ENCODE data around the gene FAM110A. TPM values are rescaled to one million over a fixed set of nuclear protein-coding genes. Genes with fewer than 3 reads are reported as not detected.

Gene FAM110A
- total and polyA plus RNA-seq, 11 donors = 1.2 to 8.1 (median 2.3) TPM

GRCh38 chr20:840858-841567 lies 7.5 kb downstream of the FAM110A start:
- intact Hi-C loops (cut with DNase I) = loop anchor here in 1 of 10 donors (5.0 kb wide), 1 partner anchor 46 kb away; no protein-coding TSS in a partner anchor
- Histone ChIP-seq H3K4me1 (peaks cover 0 to 70% (median 16%) of the 10 kb centered on the region in 12 donors), H3K27me3 (peaks cover 0 to 8% (median 0%) of the 10 kb centered on the region in 9 donors), H3K27ac (no peak overlapping the region), H3K9me3 (peaks cover 0 to 10% (median 0%) of the 10 kb centered on the region in 12 donors), H3K4me3 (peak overlapping the region; percentile 0 to 53 (median 42)), H3K36me3 (peaks cover 0 to 9% (median 0%) of the 10 kb centered on the region in 9 donors)
- WGBS, 4 donors = 25 to 58% (median 41%) methylated on average over 37 to 59 of the region's 59 CpGs
- DNase-seq = no peak
- no peak for ATAC-seq
- TF ChIP-seq POLR2A (IDR thresholded peaks at IDR 0.05) = no peak
- TF ChIP-seq, protein P1, sequence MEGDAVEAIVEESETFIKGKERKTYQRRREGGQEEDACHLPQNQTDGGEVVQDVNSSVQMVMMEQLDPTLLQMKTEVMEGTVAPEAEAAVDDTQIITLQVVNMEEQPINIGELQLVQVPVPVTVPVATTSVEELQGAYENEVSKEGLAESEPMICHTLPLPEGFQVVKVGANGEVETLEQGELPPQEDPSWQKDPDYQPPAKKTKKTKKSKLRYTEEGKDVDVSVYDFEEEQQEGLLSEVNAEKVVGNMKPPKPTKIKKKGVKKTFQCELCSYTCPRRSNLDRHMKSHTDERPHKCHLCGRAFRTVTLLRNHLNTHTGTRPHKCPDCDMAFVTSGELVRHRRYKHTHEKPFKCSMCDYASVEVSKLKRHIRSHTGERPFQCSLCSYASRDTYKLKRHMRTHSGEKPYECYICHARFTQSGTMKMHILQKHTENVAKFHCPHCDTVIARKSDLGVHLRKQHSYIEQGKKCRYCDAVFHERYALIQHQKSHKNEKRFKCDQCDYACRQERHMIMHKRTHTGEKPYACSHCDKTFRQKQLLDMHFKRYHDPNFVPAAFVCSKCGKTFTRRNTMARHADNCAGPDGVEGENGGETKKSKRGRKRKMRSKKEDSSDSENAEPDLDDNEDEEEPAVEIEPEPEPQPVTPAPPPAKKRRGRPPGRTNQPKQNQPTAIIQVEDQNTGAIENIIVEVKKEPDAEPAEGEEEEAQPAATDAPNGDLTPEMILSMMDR (IDR thresholded peaks at IDR 0.05) = no peak

DNA sequence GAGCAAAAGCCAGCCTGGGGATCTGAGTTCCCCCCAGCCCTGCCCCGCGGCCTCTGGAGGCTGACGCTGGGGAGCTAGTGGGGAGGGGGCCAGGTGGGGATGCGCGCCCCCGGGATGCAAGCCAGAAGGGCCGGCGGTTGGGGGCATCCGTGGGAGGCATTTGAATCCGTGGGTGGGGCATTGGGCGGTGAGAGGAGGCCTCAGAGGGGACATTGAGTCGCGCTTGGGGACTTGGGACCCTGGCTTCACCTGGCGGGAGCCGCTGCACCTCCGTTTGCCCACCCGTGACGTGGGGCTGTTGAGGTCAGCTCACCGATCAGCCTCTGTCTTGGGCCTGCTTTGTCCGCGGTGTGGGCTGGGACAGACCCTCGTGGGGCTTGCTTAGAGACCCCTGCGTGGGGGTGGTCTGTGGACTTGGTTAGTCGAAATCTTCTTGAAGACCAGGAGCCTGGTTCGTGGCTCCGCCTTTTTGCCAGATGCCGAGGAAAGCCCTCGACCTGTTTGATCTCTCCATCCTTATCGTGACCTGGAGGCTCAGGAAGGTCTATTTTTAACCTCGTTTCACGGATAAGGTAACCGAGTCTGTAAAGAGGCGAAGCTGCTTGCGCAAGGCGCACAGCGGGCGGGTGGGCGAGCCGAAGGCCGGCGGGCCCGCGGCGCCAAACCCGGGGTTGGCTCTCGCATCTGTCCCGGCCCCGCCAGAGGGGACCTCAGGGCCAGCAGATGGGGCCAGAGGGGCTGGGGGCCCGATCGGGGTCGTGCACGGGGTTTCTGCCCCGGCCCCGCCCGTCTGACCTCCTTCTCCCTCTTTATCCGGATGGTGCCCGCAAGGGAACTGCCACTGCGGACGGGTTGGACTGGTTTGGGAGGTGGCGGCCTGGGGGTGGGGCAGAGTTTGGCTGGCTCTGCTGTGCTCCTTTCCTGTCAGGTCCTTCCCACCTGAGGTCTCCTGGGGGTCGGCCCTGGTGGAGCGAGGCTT lies 8.3 kb downstream of the FAM110A start:
- Histone ChIP-seq H3K27me3 (peaks cover 0 to 8% (median 0%) of the 10 kb centered on the region in 9 donors), H3K36me3 (peaks cover 0 to 9% (median 0%) of the 10 kb centered on the region in 9 donors), H3K4me3 (peak overlapping the region in 11 of 12 donors; percentile 0 to 53 (median 43)), H3K4me1 (peaks cover 0 to 70% (median 17%) of the 10 kb centered on the region in 12 donors), H3K27ac (no peak overlapping the region), H3K9me3 (peaks cover 0 to 10% (median 0%) of the 10 kb centered on the region in 12 donors)
- intact Hi-C loops (cut with DNase I) = loop anchor here in 1 of 10 donors (5.0 kb wide), 1 partner anchor 45 kb away; no protein-coding TSS in a partner anchor
- DNase-seq (peak in 1 of 5 donors; percentile 31), ATAC-seq (no peak)
- WGBS, 4 donors = 33 to 50% (median 50%) methylated on average over 42 to 62 of the region's 62 CpGs
- TF ChIP-seq POLR2A (IDR thresholded peaks at IDR 0.05) = no peak
- TF ChIP-seq, protein P1 (IDR thresholded peaks at IDR 0.05) = no peak

GRCh38 chr20:842547-842940 lies 9.0 kb downstream of the FAM110A start:
- ATAC-seq = no peak
- peak overlapping the region in 1 of 12 donors; percentile 8 for H3K4me3 ChIP-seq
- intact Hi-C loops (cut with DNase I) = loop anchor here in 1 of 10 donors (5.0 kb wide), 1 partner anchor 45 kb away; no protein-coding TSS in a partner anchor
- TF ChIP-seq, protein P1 (IDR thresholded peaks at IDR 0.05) = no peak
- no peak for TF ChIP-seq POLR2A (IDR thresholded peaks at IDR 0.05)
- H3K27me3 ChIP-seq = peaks cover 0 to 8% (median 0%) of the 10 kb centered on the region in 9 donors
- DNase-seq = no peak
- WGBS, 4 donors = 82 to 92% (median 87%) methylated on average over 2 of the region's 2 CpGs
- H3K9me3 ChIP-seq = peaks cover 0 to 10% (median 0%) of the 10 kb centered on the region in 12 donors
- peaks cover 0 to 70% (median 18%) of the 10 kb centered on the region in 12 donors for H3K4me1 ChIP-seq
- H3K36me3 ChIP-seq = peaks cover 0 to 9% (median 0%) of the 10 kb centered on the region in 9 donors
- no peak overlapping the region for H3K27ac ChIP-seq
